ENCODE results near the gene NRG2. TPM values are rescaled to one million over a fixed set of nuclear protein-coding genes. Genes with fewer than 3 reads are reported as not detected.

NRG2 gene
- total RNA-seq, 1 experiment from 2014 or later: 0.91 TPM

DNA sequence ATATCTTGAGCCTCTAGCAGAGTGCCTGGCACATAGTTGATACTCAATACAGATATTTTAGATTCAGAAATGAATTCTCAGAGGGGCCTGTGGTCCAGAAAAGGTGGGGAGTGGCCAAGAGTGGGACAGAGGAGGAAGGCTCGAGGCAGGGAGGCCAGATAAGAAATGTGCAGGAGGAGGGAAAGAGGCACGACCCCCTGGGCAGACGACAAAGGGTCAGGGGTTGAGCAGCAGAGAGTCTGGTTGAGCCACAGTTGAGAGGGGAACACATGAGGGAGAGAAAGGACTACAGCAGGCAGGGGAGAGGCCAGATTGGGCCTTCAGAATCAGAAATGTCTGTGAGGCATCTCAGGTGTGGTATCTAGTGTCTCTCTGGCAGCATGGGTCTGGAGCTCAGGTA, 158.4 kb downstream of the NRG2 start (continued):
- TF ChIP-seq, protein P1, sequence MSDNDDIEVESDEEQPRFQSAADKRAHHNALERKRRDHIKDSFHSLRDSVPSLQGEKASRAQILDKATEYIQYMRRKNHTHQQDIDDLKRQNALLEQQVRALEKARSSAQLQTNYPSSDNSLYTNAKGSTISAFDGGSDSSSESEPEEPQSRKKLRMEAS (IDR thresholded peaks at IDR 0.05): no peak
- no peak for TF ChIP-seq YY1 (IDR thresholded peaks at IDR 0.05; ENCODE audit: extremely low read depth, insufficient replicate concordance, low read depth, low read length)

DNA sequence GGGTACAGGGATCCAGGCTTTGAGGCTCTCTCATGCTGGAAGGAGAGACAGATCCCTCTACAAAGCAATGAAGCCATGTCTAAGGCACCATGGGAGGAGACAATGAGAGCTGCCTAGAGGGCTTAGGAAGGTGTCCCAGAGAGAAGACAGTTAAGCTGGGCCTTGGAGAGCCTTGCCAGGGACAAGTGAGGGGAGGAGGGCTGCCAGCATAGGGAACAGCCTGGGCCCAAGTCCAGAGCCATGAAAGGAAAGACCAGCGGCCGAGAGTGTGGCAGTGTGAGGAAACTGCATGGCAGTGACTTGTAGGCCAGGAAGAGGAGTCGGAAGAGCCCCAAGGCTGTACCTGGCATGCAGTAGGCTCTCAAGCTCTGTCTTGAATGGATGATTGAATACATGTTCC, 159.0 kb downstream of the NRG2 start:
- no peak overlapping the region for H2AFZ ChIP-seq (ENCODE audit: low read depth, low read length, poor library complexity, severe bottlenecking)
- ChIA-PET POLR2A (no interaction called here), CTCF (no interaction called here), RAD21 (ENCODE audit: low non-redundant PET in 1 of 2, low total read pairs in 2 of 2, uncharacterized antibody in 2 of 2, unreplicated experiment in 2 of 2) (no interaction called here)
- H3K4me2 ChIP-seq (ENCODE audit: low read length): no peak overlapping the region
- H3K79me2 ChIP-seq (ENCODE audit: insufficient read depth, low read length): no peaks in the 10 kb centered on the region
- no peak for ATAC-seq
- H3K4me3 ChIP-seq (replicated peaks in 1 of 2; ENCODE audit: low read depth in 1 of 2, low read length in 2 of 2): no peak overlapping the region
- H3K27me3 ChIP-seq (ENCODE audit: insufficient read depth, low read length): no peaks in the 10 kb centered on the region
- intact Hi-C loops (cut with micrococcal nuclease): no loop called here
- no peaks in the 10 kb centered on the region for H3K36me3 ChIP-seq (ENCODE audit: control insufficient read depth in 1 of 2, insufficient read depth in 2 of 2, low read length in 2 of 2)
- H3K4me1 ChIP-seq (ENCODE audit: control insufficient read depth in 1 of 2, insufficient read depth in 2 of 2, low read length in 2 of 2): peaks cover 0 to 15% of the 10 kb centered on the region in 2 experiments; a peak in 1 of 4 replicates
- no peaks in the 10 kb centered on the region for H3K9me2 ChIP-seq (ENCODE audit: insufficient read depth)
- TF ChIP-seq JUND (IDR thresholded peaks at IDR 0.05) (no peak), CBX3 (IDR thresholded peaks at IDR 0.05; ENCODE audit: low read depth) (no peak), EGR1 (IDR thresholded peaks at IDR 0.05; ENCODE audit: low read depth) (no peak)
- TF ChIP-seq, protein P2, sequence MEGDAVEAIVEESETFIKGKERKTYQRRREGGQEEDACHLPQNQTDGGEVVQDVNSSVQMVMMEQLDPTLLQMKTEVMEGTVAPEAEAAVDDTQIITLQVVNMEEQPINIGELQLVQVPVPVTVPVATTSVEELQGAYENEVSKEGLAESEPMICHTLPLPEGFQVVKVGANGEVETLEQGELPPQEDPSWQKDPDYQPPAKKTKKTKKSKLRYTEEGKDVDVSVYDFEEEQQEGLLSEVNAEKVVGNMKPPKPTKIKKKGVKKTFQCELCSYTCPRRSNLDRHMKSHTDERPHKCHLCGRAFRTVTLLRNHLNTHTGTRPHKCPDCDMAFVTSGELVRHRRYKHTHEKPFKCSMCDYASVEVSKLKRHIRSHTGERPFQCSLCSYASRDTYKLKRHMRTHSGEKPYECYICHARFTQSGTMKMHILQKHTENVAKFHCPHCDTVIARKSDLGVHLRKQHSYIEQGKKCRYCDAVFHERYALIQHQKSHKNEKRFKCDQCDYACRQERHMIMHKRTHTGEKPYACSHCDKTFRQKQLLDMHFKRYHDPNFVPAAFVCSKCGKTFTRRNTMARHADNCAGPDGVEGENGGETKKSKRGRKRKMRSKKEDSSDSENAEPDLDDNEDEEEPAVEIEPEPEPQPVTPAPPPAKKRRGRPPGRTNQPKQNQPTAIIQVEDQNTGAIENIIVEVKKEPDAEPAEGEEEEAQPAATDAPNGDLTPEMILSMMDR (IDR thresholded peaks at IDR 0.05 in 2 of 3, conservative IDR thresholded peaks at IDR 0.05 in 1 of 3; ENCODE audit: borderline replicate concordance in 1 of 3, insufficient read depth in 1 of 3, low read depth in 2 of 3, low read length in 2 of 3): no peak
- H3K9ac ChIP-seq (ENCODE audit: low read length): no peak overlapping the region
- no peak for DNase-seq (ENCODE audit: low read depth, low spot score)
- H4K20me1 ChIP-seq (ENCODE audit: insufficient read depth): no peaks in the 10 kb centered on the region
- no peaks in the 10 kb centered on the region for H3K9me3 ChIP-seq (ENCODE audit: control insufficient read depth in 1 of 2, insufficient read depth in 1 of 2, low read depth in 1 of 2, low read length in 2 of 2)
- BruUV-seq (replicated peaks): no TSS peak
- no peak overlapping the region for H3K27ac ChIP-seq (ENCODE audit: low read depth, low read length)
